Rectal smooth muscle tissue (tissue), 1 donor: Measurements from ENCODE around the gene KLHL17.
"Not testable (repeated sequence)": the region's sequence is repeated elsewhere in the genome, so short reads cannot be mapped to it uniquely, and the experiment has no call there.

Source experiments
- H3K27ac ChIP-seq: one replicate; pipeline ENCODE4 v1.7.0; 2013; ENCODE audit warnings: low read depth, low read length, inconsistent platforms
- H3K27me3 ChIP-seq: one replicate; pipeline ENCODE4 v1.7.0; 2013; ENCODE audit warnings: low read length; ENCODE audit not compliant: control insufficient read depth, insufficient read depth
- H3K36me3 ChIP-seq: one replicate; pipeline ENCODE4 v1.7.0; 2013; ENCODE audit warnings: low read length; ENCODE audit not compliant: control insufficient read depth, insufficient read depth
- H3K4me1 ChIP-seq: one replicate; pipeline ENCODE4 v1.7.0; 2013; ENCODE audit warnings: low read length; ENCODE audit not compliant: control insufficient read depth, insufficient read depth
- H3K4me3 ChIP-seq: one replicate; pipeline ENCODE4 v1.7.0; 2013; ENCODE audit warnings: low read length
- H3K9ac ChIP-seq: one replicate; pipeline ENCODE4 v1.7.0; 2013; ENCODE audit warnings: low read length

Gene KLHL17

GRCh38 chr1:980602-981395 lies 20.4 kb downstream of the KLHL17 start:
- Histone ChIP-seq H3K27ac (no peak overlapping the region), H3K9ac (no peak overlapping the region), H3K4me1 (peaks cover under 1% of the 10 kb centered on the region), H3K4me3 (no peak overlapping the region), H3K36me3 (no peaks in the 10 kb centered on the region), H3K27me3 (peaks cover 5% of the 10 kb centered on the region)

- Histone ChIP-seq H3K27ac (no peak overlapping the region), H3K9ac (no peak overlapping the region), H3K36me3 (no peaks in the 10 kb centered on the region), H3K27me3 (peaks cover 3% of the 10 kb centered on the region), H3K4me1 (no peaks in the 10 kb centered on the region), H3K4me3 (no peak overlapping the region)
Measured at GRCh38 chr1:981491-981954, 21.1 kb downstream of the KLHL17 start.

- H3K36me3 ChIP-seq = no peaks in the 10 kb centered on the region
- H3K4me1 ChIP-seq = no peaks in the 10 kb centered on the region
- no peak within 1 kb of the TSS for H3K4me3 ChIP-seq
- H3K9ac ChIP-seq = no peak within 1 kb of the TSS
- H3K27ac ChIP-seq = no peak within 1 kb of the TSS
- H3K27me3 ChIP-seq = peaks cover 3% of the 10 kb centered on the region
Measured at GRCh38 chr1:981955-982558, 21.7 kb downstream of the KLHL17 start, which contains the start of gene PERM1. Gene PERM1, minus strand, starts transcription at chr1:982093. Its CDS starts 1,064 bp downstream, at chr1:981029.

GRCh38 chr1:982765-983436 lies 22.5 kb downstream of the KLHL17 start:
- H3K27me3 ChIP-seq = peaks cover 3% of the 10 kb centered on the region
- H3K9ac ChIP-seq = no peak overlapping the region
- H3K27ac ChIP-seq = no peak overlapping the region
- H3K36me3 ChIP-seq = no peaks in the 10 kb centered on the region
- H3K4me1 ChIP-seq = no peaks in the 10 kb centered on the region
- no peak overlapping the region for H3K4me3 ChIP-seq

- H3K4me1 ChIP-seq = no peaks in the 10 kb centered on the region
- H3K36me3 ChIP-seq = no peaks in the 10 kb centered on the region
- H3K9ac ChIP-seq = no peak overlapping the region
- no peak overlapping the region for H3K4me3 ChIP-seq
- no peak overlapping the region for H3K27ac ChIP-seq
- H3K27me3 ChIP-seq = peaks cover 3% of the 10 kb centered on the region
Measured at GRCh38 chr1:983798-984475, 23.6 kb downstream of the KLHL17 start.

GRCh38 chr1:984476-984814 lies 24.1 kb downstream of the KLHL17 start:
- peaks cover 3% of the 10 kb centered on the region for H3K27me3 ChIP-seq
- no peak overlapping the region for H3K4me3 ChIP-seq
- no peaks in the 10 kb centered on the region for H3K36me3 ChIP-seq
- no peak overlapping the region for H3K9ac ChIP-seq
- no peak overlapping the region for H3K27ac ChIP-seq
- H3K4me1 ChIP-seq = no peaks in the 10 kb centered on the region

- no peaks in the 10 kb centered on the region for H3K4me1 ChIP-seq
- no peaks in the 10 kb centered on the region for H3K36me3 ChIP-seq
- H3K27me3 ChIP-seq = peaks cover 3% of the 10 kb centered on the region
- H3K4me3 ChIP-seq = no peak overlapping the region
- no peak overlapping the region for H3K9ac ChIP-seq
- no peak overlapping the region for H3K27ac ChIP-seq
Measured at GRCh38 chr1:985126-985525, 24.7 kb downstream of the KLHL17 start.

- H3K36me3 ChIP-seq, H3K9ac ChIP-seq: not testable (repeated sequence)
Measured at GRCh38 chr1:988061-988460, 27.7 kb downstream of the KLHL17 start.

GRCh38 chr1:991275-991674 lies 30.9 kb downstream of the KLHL17 start:
- not testable (repeated sequence) for H3K9ac ChIP-seq, H3K27me3 ChIP-seq, H3K4me1 ChIP-seq, H3K4me3 ChIP-seq, H3K27ac ChIP-seq, H3K36me3 ChIP-seq

More at GRCh38 chr1:988061-988460, 27.7 kb downstream of the KLHL17 start:
- H3K27ac ChIP-seq, H3K4me3 ChIP-seq, H3K27me3 ChIP-seq, H3K4me1 ChIP-seq: not testable (repeated sequence)

GRCh38 chr1:991895-992294 lies 31.5 kb downstream of the KLHL17 start:
- Histone ChIP-seq H3K9ac (no peak overlapping the region), H3K27me3 (no peaks in the 10 kb centered on the region), H3K36me3 (no peaks in the 10 kb centered on the region), H3K4me1 (no peaks in the 10 kb centered on the region), H3K27ac (no peak overlapping the region), H3K4me3 (no peak overlapping the region)

GRCh38 chr1:992362-992761 lies 32.0 kb downstream of the KLHL17 start:
- H3K27me3 ChIP-seq = no peaks in the 10 kb centered on the region
- H3K4me1 ChIP-seq = no peaks in the 10 kb centered on the region
- no peak overlapping the region for H3K4me3 ChIP-seq
- H3K36me3 ChIP-seq = no peaks in the 10 kb centered on the region
- H3K27ac ChIP-seq = no peak overlapping the region
- no peak overlapping the region for H3K9ac ChIP-seq

GRCh38 chr1:993379-993995 lies 33.1 kb downstream of the KLHL17 start:
- H3K9ac ChIP-seq = no peak overlapping the region
- no peak overlapping the region for H3K4me3 ChIP-seq
- no peaks in the 10 kb centered on the region for H3K4me1 ChIP-seq
- no peaks in the 10 kb centered on the region for H3K27me3 ChIP-seq
- H3K27ac ChIP-seq = no peak overlapping the region
- H3K36me3 ChIP-seq = no peaks in the 10 kb centered on the region
